HG02642 (cell line): Measurements from ENCODE around the gene NOL9.
"Not testable (repeated sequence)": the region's sequence is repeated elsewhere in the genome, so short reads cannot be mapped to it uniquely, and the experiment has no call there.

ENCODE experiments used
- ATAC-seq: cut with Tn5 transposase; IDR thresholded peaks from one replicate; pipeline ENCODE4 v1.9.1; 2021; ENCODE audit warnings: mild to moderate bottlenecking; ENCODE audit not compliant: unreplicated experiment, poor library complexity

NOL9 gene

DNA sequence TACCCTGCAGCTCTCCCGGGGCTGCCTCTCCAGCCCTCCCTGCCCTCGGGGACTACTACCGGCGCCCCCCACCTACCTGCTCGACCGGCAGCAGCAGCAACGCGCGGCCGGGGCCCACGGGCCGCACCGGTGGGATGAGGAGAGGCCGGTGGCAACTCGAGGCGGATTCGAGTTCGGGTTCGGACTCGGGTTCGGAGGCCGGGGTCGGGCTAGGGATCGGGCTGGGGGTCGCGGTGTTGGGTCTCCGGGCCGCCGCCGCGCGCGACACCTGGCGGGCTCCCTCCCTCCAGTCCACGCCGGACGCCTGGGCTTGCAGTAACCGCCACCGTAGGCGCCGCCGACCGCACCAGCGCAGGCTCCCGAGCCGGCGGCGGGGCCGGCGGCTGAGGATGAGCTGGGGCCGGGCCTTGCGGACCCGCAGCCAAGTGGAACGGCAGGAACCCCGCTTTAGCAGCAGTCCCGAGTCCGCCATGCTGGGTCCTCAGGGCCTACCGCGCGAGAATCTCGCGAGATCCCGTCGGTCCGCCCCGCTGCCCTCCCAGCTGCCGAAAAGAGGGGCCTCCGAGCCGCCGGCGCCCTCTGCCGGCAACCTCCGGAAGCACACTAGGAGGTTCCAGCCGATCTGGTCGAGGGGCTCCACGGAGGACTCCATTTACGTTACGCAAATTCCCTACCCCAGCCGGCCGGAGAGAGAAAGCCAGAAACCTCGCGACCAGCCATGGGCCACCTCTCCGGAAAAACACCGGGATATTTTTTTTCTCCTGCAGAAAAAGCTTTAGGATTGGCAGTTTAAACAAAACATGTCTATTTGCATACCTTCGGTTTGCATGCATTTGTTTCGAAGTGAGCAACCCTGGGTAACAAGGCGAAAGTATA is at the start of gene NOL9:
NOL9 (minus strand) TSS at position 483 of the 876 bp plus-strand sequence; CDS start at position 472, 11 bp downstream.
- ATAC-seq = peak; percentile 94

DNA sequence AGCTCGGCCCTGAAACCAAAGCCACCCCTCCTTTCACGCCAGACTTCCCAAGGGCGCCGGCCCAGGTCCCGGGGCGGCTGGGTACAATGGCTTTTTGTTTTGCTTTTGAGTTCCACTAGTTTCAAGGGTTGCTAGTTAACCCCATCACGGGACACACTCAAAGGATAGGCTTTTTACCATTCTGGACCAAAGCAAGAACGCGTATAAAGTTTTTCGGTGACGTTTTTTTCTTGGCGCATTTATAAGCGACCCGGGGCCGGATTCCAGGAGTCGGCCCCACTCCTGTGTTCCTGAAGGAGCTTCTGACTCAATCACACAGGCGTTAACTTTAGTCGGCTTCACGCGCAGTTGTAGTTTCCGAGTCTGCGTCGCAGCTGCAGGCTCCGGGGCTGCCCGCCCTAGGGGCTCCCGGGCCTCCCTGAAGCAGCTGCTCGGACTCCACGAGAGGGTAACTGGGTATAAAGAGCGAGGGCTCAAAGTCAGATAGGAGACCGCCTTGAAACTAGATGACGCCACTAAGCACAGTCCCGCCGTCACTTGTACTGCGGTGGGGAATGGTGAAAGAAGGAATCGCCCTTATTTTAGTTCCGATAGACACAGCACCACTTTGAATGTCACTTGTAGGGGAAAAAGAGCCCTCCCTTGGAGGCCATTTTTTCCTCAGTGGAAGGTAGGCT is 49.1 kb upstream of the NOL9 start:
- ATAC-seq = peak; percentile 11

DNA sequence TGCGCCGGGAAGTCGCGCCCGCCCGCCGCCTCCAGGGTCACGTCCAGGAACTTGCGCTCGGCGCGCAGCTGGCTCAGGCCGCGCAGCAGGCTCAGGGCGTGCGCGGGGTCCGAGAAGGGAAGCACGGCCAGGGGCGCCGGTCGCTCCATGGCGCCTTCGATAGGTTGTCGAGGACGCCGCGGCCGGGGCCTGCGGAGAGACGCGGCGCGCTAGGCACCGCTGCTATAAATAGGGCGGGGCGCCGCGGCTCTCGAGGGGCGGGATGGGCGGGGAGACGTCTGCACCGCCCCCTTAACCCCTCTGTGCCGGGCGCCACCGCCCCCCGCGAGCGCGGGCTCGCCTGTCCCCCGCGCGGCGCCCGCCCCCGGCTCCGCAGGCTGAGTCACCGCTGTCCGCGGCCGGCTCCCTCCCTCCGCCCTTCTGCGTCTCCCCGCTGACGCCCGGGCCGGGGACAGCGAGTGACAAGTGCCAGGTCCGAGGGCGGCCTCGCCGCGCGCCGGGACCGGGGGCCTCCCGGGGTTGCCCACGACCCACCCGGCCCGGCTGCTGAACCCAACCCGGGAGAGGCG is 48.4 kb upstream of the NOL9 start, which contains the start of gene KLHL21:
KLHL21 (minus strand) TSS at position 201 of the 569 bp plus-strand sequence; CDS start at position 149, 52 bp downstream.
- ATAC-seq = peak; percentile 65

DNA sequence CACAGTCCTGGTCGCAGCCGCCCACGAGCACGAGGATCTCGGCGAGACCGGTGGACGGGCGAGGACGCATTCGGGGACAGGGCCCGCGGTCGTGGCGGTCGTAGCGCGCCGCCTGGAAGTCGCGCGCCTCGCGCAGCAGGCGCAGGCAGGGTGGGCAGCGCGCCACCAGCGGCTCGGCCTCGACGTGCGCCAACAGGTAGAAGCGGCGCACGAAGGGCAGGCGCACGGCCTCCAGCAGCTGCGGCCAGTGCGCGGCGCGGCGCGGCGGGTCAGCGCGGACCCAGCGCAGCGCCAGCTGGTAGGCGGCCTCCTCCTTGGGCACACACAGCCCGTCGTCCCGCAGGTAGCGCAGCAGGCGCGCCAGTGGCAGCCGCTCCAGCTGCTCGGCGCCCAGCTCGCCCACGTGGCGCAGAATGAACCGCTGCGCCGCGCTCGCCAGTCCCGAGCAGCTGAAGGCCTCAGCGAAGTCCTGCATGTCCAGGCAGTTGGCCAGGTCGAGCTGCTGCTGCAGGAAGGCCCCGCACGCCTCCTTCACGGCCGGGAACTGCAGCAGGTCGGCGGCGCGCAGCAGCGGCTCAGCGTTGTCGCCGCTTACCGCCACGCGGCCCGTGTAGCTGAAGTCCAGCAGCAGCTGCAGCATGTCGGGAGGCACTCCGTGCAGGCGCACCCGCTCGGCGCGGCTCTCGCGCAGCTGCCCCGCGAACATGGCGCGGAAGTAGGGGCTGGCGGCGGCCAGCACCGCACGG is 47.8 kb upstream of the NOL9 start:
- peak; percentile 18 for ATAC-seq

DNA sequence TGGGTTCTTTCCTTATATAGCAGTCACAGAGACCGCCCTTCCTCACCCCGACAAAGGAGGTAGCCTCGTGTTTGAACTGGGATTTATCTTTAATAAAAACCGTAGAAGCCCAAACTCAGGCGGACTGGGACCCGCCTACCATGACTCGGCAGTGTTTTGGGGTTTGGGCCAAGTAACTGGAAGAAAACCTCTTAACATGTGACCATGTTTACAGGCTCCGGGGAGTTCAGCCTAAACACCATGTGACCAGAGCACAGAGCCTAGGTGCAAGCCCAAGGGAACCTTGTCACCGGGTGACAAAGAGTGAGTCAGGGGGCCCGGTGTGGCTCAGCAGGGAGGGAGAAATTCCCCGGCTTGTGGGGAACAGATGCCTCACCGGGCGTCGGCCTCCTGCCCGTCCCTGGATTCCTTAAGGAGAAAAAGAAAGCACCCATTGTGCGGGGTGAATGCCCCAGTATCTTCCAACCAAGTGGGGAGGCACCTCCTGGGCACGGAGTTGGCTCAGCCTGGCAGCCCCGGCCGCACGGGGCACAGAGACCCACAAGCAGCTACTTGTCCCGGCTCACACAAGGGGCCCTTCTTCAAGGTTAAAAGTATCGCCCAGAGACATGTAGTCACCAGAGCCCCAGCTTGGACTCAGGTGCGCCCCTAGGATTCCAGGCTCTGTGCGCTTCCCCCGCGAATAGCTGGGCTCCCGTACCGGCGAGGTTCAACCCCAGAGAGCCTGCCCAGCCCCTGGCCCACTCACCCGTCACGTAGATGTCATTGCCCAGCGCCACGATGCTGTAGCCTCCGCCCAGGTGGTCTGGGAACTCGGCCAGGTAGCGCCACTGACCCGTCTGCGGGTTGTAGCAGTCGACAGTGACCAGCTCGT is 47.0 kb upstream of the NOL9 start:
- ATAC-seq = no peak

DNA sequence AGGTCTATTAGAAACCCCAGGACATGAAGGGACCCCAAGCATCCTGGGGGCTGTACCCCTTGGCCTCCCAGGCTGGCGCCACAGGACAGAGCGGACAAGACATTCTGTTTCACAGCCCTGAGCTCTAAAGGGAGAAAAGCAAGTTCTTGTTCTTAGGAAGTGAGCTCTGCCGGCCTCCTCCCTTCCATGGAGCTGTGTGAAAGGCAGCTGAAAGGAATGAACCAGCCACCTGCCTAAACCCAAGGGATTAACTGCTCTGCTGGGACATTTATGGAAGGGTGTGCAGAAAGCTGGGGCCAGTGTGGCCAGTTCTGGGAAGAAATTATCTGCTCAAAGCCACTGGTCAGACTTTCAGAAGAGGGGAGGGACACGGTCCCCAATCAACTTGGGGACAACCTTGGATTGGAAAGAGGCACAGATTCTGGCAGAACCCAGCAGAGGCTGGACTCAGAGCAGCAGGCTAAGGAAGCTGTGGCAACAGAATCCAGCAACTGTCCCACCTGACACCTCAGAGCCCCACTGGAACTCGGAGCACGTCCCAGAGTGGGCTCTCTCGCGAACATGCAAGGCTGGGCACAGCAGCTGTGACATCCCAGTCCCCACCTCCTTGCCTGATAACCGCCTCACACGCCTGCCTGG is 46.2 kb upstream of the NOL9 start:
- no peak for ATAC-seq

DNA sequence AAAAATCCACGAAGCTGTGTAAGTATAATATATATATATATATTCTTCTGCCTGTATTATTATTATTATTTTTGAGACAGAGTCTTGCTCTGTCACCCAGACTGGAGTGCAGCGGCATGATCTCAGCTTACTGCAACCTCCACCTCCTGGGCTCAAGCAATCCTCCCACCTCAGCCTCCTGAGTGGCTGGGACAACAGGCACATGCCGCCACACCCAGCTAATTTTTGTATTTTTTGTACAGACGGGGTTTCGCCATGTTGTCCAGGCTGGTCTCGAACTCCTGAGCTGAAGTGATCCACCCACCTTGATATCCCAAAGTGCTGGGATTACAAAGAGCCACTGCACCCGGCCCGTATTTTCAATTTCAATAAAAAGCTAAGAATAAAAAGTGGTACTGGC is 45.7 kb upstream of the NOL9 start:
- ATAC-seq = not testable (repeated sequence)

DNA sequence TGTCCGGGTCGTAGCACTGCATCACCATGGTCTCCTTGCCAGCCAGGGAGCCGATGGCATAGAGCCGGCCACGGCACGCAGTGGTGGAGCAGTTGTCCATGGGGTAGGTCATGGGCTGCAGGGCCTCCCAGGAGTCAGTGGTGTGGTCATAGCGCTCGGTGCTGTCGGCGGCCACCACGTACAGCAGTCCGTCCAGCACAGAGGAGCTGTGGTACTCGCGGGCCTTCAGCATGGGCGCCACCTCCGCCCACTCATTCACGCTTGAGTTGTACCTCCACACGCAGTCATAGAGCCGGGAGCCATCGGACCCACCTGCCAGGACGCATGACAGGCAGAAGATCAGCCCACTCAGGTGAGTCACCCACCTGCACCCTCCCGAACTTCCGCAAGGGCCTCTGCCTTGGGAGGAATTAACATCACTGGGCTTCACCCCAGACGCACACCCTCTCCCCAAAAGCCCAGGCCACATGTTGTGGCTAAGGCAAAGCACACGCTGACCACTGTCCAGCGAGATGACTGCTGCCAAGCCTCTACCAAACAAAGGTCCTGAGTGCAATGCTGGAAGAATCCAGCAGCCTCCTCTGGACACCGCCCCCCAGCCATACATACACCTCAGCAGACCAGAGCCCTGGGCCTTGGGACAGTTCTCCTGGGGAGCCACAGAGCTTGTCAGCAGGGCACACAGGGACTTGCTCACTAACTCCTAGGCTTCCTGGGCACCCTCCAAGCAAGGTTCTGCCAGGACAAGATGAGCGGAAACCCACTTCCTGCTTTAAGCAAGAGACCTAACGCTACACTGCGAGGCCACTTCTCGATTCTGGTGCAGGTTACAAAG is 45.0 kb upstream of the NOL9 start:
- no peak for ATAC-seq

DNA sequence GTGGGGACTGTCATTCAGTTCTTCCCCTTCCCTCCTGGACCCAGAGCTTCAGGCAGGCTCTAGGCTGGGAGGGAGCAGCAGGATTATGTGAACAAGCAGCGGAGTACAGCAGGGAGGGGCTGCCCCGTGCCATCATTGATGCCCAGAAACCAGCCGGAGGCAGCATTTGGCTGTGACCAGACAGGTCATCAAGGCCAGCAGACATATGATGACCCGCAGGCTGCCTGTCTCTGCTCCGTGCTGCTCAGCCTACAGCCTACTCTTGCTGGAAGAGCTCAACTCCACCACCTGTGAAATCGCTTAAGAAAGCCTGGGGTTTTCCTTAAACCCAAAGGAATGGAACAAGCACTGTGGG is 43.4 kb upstream of the NOL9 start:
- no peak for ATAC-seq

DNA sequence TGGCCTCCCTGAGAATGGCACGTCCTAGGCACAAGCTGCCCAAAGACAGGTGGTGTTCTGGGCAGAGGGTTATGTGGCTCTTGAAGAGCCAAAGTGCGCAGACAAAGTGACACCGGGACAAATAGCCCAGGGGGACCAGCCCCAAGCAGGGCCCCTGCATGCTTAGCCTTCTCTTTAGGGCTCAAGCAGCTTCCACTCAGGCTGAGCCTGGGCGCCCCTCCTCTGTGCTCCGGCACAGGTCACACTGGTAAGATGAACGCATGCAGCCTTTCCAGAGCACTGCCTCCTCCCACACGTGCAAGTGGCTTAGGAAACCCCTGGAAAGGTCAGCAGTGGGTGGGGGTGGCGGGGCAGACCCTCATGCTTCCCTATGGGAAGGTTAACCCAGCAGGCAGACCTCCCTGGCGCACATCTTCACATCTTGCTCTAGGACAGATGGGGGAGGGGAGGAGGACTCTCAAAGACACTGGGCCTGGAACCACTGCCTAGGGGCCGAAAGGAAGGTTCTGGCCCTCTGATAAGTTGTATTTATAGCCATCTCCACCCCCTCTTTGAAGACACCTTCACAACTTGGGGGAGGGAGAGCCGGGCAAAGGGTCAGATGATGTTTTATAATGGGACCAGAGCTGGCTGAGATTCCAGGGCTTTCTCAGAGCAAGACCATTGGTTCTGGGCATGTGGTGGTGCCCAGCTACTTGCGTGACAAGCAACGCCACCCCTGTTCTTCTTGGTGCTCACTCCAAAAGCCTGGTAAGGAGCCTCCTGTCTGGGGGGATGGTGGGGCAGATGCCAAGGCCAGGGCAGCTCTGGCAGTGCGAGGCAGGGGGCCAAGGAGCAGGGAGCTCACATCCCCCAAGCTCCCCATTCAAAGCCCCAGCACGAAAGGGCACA is 42.8 kb upstream of the NOL9 start:
- ATAC-seq = no peak

DNA sequence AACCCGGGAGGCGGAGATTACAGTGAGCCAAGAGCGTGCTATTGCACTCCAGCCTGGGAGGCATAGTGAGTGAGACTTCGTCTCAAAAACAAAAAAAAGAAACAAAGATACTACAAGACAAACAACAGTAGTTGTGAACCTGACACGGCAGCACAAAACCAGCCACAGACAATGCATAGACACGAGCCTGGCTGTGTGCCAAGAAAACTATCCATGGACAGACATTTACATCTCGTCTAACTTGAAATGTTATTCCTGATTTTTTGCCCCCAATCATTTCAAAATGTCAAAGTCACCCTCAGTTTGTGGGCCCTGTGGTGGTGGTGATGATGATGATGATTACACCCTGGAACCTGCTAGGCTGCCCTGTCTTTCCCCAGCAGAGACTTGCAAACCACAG is 42.0 kb upstream of the NOL9 start:
- ATAC-seq = no peak

DNA sequence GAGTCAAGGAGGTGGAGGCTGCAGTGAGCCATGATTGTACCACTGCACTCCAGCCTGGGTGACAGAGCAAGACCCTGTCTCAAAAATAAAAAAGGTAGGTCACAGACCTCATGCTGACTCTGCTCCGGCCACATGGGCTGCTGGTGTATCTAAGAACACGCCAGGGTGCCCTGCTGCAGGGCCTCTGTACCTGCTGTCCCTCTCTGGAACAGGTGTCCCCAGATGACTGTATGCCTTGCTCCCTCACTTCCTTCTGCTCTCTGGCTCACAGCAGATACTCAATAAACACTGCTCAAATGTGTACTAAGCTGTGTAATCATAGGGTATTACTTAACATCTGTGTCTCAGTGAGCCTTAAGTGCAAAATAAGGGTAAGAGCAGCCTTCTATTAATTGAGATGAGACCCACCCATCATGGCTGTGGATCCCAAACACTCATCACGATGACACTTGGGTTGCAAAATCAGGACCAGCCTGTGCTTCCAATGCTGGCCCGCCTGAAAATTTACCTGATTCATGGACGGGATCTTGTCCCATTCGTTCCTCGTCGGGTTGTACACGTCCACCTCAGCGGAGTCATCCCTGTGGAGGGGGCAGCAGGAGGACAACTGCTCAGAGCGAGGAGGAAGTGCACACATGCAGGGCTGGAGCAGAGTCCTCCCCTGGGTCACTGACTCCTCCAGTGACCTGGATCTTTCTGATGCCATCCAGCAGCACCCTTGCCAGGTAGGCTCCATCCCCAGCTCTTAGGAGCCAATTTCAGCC is 40.8 kb upstream of the NOL9 start:
- no peak for ATAC-seq

DNA sequence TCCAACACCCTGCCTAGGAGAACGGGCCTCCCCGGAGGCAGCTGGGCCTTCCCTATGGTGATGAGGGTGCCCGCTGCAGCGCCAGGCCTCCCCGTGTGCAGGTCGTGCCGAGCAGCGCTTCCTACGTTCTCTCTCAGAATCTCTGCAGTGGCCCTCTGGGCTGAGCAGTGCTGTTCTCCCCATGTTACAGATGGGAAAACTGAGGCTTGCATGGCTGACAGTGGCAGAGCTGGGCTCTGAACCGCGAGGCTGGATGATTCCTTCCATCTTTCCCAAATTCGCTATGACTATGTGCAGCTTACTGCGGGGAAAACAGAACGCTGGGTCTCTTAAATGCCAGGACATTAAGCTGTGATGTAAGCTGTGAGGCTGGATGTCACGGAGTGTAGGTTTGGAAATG is 39.5 kb upstream of the NOL9 start:
- ATAC-seq = no peak

DNA sequence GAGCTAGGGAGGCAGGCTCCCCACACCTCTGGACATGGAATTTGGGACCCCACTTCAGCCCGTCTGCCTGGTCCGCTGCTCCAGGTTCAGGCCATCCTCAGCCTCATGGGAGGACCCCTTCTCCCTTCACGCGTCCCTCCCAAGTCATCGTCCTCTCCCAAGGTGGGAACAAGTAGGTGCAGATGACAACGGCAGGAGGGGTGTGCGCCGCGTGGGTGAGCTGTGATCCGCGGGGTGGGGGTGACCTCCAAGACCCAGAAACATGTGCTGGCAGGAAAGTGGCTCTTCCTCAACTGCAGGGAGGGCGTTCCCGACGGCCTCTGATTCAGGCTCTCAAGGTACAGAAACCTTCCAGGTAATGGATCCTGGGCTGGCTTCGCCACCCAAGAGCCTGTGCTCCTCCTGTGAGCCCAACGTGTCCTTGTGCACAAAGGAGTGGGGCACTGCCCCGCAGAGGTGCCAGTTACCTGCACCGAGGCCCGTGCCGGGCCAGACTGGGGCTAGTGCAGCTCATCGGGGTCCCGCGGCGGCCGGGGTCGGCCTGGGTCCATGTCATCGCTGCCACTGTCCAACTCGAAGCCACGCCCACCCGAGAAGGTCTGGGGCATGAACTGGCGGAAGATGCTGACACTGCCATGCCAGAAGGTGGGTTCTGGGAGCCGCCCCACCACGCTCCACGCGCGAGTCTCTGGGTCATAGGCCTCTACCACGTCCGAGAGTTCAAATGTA is 38.7 kb upstream of the NOL9 start:
- ATAC-seq = no peak

DNA sequence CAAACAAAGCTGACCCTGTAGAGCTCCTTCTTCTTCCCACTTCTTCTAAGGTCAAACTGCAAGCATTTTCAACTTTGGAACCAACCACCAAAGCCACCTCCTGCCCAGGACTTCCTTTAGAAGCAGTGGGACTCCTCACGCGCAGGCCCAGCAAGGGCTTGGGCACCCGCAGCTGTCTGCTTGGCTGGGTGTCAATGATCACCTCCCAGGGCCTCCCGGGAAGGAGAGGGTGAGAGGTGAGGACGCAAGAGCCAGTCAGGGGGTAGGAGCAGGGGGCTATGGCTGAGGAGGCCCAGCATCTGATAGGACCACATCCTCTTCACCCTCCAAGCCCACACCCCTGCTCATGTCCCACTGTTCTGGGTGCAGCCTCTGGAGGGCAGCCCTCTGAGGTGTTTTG is 38.1 kb upstream of the NOL9 start:
- no peak for ATAC-seq

DNA sequence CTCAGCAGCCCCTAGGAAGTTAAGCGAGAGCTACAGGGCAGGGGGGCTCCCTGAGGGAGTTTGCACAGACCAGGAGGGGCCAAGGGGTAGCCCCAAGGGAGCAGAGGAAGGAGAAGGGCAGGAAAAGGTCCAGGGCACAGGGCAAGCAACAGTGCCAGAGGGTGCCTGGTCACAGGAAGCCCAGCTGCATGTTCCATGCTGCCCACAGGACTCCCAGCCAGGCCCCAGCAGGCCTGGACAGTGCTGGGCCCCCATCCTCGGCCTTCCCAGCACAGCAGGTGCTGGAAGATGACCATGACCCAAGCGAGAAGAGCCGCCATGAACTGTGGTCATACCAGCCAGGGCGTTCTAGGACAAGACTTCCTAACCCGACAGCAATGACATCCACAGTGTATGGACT is 37.3 kb upstream of the NOL9 start:
- ATAC-seq = no peak
